SK-N-SH (cell line): ENCODE results near the gene RGS10. TPM values are rescaled to one million over a fixed set of nuclear protein-coding genes. Genes with fewer than 3 reads are reported as not detected.

ENCODE experiments used
- CTCF ChIA-PET: fragments of 300-600, 350-600 bp; formaldehyde crosslinking; extraction: SDS; loops from one replicate; lab custom pipeline; 2021; lab: Yijun Ruan, JAX
- POLR2A ChIA-PET: fragments of 350-600 bp; sonication (Branson Sonifier 250); formaldehyde crosslinking; extraction: SDS; loops from one replicate; lab custom pipeline; 2020; ENCODE audit warnings: antibody characterized with exemption, inconsistent platforms; lab: Yijun Ruan, JAX
- DNase-seq: peaks from one replicate; pipeline ENCODE4 v3.0.0; 2012
- H2AFZ ChIP-seq: fragments of 200-600 bp; sonication (generic); 2 replicates; pipeline ENCODE4 v1.8.1; 2016; ENCODE audit warnings: antibody characterized with exemption, mild to moderate bottlenecking, low read depth
- H3F3A ChIP-seq: fragments of 200-600 bp; sonication (generic); replicated peaks from 2 replicates; pipeline ENCODE3; 2016; ENCODE audit warnings: antibody characterized with exemption, mild to moderate bottlenecking; ENCODE audit not compliant: insufficient read depth
- H3K27ac ChIP-seq, 2 experiments: fragments of 200-500 bp in 1 of 2; fragments of 200-600 bp in 1 of 2; sonication (Bioruptor generic) in 1 of 2; sonication (generic), shearing (Covaris generic) in 1 of 2; 2 replicates each; pipeline versions ENCODE4 v1.5.1 to v1.6.1; 2014 to 2016; ENCODE audit warnings: low read depth in 2 of 2, inconsistent platforms in 1 of 2, low read length in 1 of 2, mild to moderate bottlenecking in 1 of 2, mixed read lengths in 1 of 2
- H3K27me3 ChIP-seq: fragments of 200-600 bp; sonication (generic), shearing (Covaris generic); 2 replicates; pipeline ENCODE4 v1.6.1; 2016; ENCODE audit warnings: mixed run types; ENCODE audit not compliant: insufficient read depth
- H3K36me3 ChIP-seq, 2 experiments: fragments of 200-500 bp in 1 of 2; fragments of 200-600 bp in 1 of 2; sonication (Bioruptor generic) in 1 of 2; sonication (generic) in 1 of 2; replicated peaks in 1 of 2; 2 replicates each; pipeline versions ENCODE3 to v1.5.1; 2014 to 2016; ENCODE audit warnings: low read length in 1 of 2, mild to moderate bottlenecking in 1 of 2; ENCODE audit not compliant: insufficient read depth in 2 of 2, control insufficient read depth in 1 of 2
- H3K4me1 ChIP-seq, 2 experiments: fragments of 200-500 bp in 1 of 2; fragments of 200-600 bp in 1 of 2; sonication (Bioruptor generic) in 1 of 2; sonication (generic), shearing (Covaris generic) in 1 of 2; 2 replicates each; pipeline versions ENCODE4 v1.5.1 to v1.6.1; 2014 to 2016; ENCODE audit warnings: low read depth in 1 of 2, low read length in 1 of 2, mixed run types in 1 of 2; ENCODE audit not compliant: insufficient read depth in 2 of 2, control insufficient read depth in 1 of 2
- H3K4me2 ChIP-seq: fragments of 200-600 bp; sonication (generic), shearing (Covaris generic); 2 replicates; pipeline ENCODE4 v1.6.1; 2017; ENCODE audit warnings: mixed run types
- H3K4me3 ChIP-seq, 2 experiments: fragments of 200-500 bp in 1 of 2; fragments of 200-600 bp in 1 of 2; sonication (Bioruptor generic) in 1 of 2; sonication (generic), shearing (Covaris generic) in 1 of 2; 2 replicates each; pipeline versions ENCODE4 v1.5.1 to v1.8.1; 2014 to 2016; ENCODE audit warnings: low read depth in 2 of 2, inconsistent platforms in 1 of 2, low read length in 1 of 2, mild to moderate bottlenecking in 1 of 2, mixed read lengths in 1 of 2, moderate library complexity in 1 of 2
- H3K79me2 ChIP-seq: fragments of 200-600 bp; sonication (generic); 2 replicates; pipeline ENCODE4 v1.8.1; 2017; ENCODE audit warnings: mild to moderate bottlenecking; ENCODE audit not compliant: insufficient read depth
- H3K9ac ChIP-seq: fragments of 200-600 bp; sonication (generic); 2 replicates; pipeline ENCODE4 v1.6.1; 2017; ENCODE audit warnings: mixed run types
- H3K9me2 ChIP-seq: fragments of 200-600 bp; sonication (generic); 2 replicates; pipeline ENCODE4 v1.6.1; 2017; ENCODE audit warnings: mixed run types
- H3K9me3 ChIP-seq: fragments of 200-600 bp; sonication (generic); 2 replicates; pipeline ENCODE4 v1.6.1; 2017; ENCODE audit warnings: mixed run types, mild to moderate bottlenecking, moderate library complexity
- H4K20me1 ChIP-seq: fragments of 200-600 bp; sonication (generic); 2 replicates; pipeline ENCODE4 v1.6.1; 2017; ENCODE audit warnings: mild to moderate bottlenecking, mixed run types; ENCODE audit not compliant: insufficient read depth
- CHD2 ChIP-seq: fragments of 150-350 bp; IDR thresholded peaks from 2 replicates; pipeline ENCODE4 v1.6.1; 2018; ENCODE audit warnings: low read length; ENCODE audit not compliant: partially characterized antibody
- FOXJ3 ChIP-seq: sonication (generic); formaldehyde crosslinking; IDR thresholded peaks from 2 replicates; pipeline ENCODE4 v1.5.1; 2020; ENCODE audit warnings: mild to moderate bottlenecking, missing genetic modification reagents
- GATA2 ChIP-seq: sonication (generic); formaldehyde crosslinking; IDR thresholded peaks from 2 replicates; pipeline ENCODE4 v1.5.0; 2020; ENCODE audit warnings: mild to moderate bottlenecking, missing genetic modification reagents
- NRF1 ChIP-seq: IDR thresholded peaks from 2 replicates; pipeline ENCODE4 v1.6.1; 2012; ENCODE audit warnings: low read depth, mild to moderate bottlenecking, low read length
- RAD21 ChIP-seq: IDR thresholded peaks from 2 replicates; pipeline ENCODE4 v1.6.1; 2012; ENCODE audit warnings: mild to moderate bottlenecking, low read length
- RCOR1 ChIP-seq: fragments of 150-350 bp; IDR thresholded peaks from 2 replicates; pipeline ENCODE4 v1.6.1; 2017; ENCODE audit warnings: antibody characterized with exemption, low read length
- RFX5 ChIP-seq: IDR thresholded peaks from 2 replicates; pipeline ENCODE4 v1.6.1; 2012; ENCODE audit warnings: mild to moderate bottlenecking, improper control_type of control experiment, low read length
- RXRA ChIP-seq: IDR thresholded peaks from 2 replicates; pipeline ENCODE4 v1.4.0; 2012; ENCODE audit warnings: low read depth, mild to moderate bottlenecking, borderline replicate concordance
- TEAD4 ChIP-seq: IDR thresholded peaks from 2 replicates; pipeline ENCODE4 v1.4.0; 2012; ENCODE audit warnings: mild to moderate bottlenecking, borderline replicate concordance; ENCODE audit not compliant: insufficient read depth
- WGBS: methylation state at CpG from one replicate; pipeline ENCODE4 v1.1.6; 2017; ENCODE audit warnings: low lambda C conversion rate; 5-methylcytosine and 5-hydroxymethylcytosine counted together
- polyA plus RNA-seq, 3 experiments: library from polyadenylated mRNA; depleted of rRNA; stranded (reverse); fragments of >200 nt; gene quantifications; 2 replicates each; pipeline ENCODE4 v1.2.3, GENCODE V29; 2012
- TF ChIP-seq, protein P1 (sequence below): IDR thresholded peaks from 2 replicates; pipeline ENCODE4 v1.4.0; 2012; ENCODE audit warnings: low read depth
- TF ChIP-seq, protein P2 (sequence below): fragments of 150-350 bp; IDR thresholded peaks from 2 replicates; pipeline ENCODE4 v1.6.1; 2016; ENCODE audit warnings: mild to moderate bottlenecking, low read depth, low read length
- TF ChIP-seq, protein P3 (sequence below): IDR thresholded peaks from 2 replicates; pipeline ENCODE4 v1.4.0; 2012; ENCODE audit warnings: low read depth, borderline replicate concordance
- TF ChIP-seq, protein P4 (sequence below): fragments of 150-350 bp; IDR thresholded peaks from 2 replicates; pipeline ENCODE4 v1.6.1; 2017; ENCODE audit warnings: antibody characterized with exemption, low read length, low read depth, borderline replicate concordance

Gene RGS10
- polyA plus RNA-seq, 1 of the 3 experiments (the other 2 are of a cell fraction) = 44.6 TPM

DNA sequence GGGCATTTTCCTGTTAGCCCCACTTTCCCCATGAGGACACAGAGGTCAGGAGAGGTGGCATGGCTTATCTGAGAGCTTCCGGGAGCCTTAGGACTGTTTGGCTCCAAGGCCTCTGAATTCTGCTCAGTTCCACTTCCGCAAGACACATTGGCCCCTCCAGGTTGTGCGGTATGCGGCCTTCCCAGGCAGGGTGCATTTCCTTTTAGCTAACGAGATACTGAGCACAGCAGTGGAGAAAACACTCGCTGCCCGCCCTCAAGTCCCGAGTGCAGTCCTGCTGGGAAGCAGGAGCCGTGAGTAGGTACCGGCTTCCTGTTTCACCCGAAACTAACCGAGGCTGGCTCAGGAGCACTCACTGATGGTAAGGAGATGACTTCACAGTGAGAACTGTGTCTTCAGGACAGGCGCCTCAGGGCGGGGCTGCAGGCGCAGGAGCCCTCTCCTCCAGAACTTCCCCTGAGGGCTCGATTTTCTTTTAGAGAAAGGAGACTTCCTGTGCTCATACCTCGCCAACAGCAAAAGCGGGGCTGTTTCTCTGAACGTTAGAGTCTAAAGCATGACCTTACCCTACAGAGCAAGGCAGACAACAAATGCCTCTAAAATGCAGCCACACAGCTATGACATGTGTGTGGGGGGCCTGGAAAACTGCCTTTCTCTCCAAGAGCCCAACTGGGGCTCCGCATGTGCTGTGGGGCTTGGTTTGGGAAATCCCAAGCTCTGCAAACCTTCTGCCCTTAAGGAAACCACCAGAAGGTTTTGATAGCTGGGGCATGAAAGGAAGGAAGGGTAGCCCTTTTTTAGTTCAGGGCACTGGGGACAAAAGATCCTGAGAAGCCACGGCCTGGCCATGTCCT, 25.9 kb downstream of the RGS10 start:
- peaks cover 0 to 8% of the 10 kb centered on the region in 2 experiments; a peak in 2 of 4 replicates for H3K4me1 ChIP-seq
- no peaks in the 10 kb centered on the region for H3K9me3 ChIP-seq
- TF ChIP-seq, protein P1, sequence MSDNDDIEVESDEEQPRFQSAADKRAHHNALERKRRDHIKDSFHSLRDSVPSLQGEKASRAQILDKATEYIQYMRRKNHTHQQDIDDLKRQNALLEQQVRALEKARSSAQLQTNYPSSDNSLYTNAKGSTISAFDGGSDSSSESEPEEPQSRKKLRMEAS = no peak
- TF ChIP-seq RCOR1 (no peak), RXRA (no peak), GATA2 (CRISPR knock-in tag) (no peak), RFX5 (no peak), RAD21 (no peak), TEAD4 (no peak), CHD2 (no peak), FOXJ3 (CRISPR knock-in tag) (no peak), NRF1 (no peak)
- TF ChIP-seq, protein P2, sequence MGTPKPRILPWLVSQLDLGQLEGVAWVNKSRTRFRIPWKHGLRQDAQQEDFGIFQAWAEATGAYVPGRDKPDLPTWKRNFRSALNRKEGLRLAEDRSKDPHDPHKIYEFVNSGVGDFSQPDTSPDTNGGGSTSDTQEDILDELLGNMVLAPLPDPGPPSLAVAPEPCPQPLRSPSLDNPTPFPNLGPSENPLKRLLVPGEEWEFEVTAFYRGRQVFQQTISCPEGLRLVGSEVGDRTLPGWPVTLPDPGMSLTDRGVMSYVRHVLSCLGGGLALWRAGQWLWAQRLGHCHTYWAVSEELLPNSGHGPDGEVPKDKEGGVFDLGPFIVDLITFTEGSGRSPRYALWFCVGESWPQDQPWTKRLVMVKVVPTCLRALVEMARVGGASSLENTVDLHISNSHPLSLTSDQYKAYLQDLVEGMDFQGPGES = no peak
- TF ChIP-seq, protein P3, sequence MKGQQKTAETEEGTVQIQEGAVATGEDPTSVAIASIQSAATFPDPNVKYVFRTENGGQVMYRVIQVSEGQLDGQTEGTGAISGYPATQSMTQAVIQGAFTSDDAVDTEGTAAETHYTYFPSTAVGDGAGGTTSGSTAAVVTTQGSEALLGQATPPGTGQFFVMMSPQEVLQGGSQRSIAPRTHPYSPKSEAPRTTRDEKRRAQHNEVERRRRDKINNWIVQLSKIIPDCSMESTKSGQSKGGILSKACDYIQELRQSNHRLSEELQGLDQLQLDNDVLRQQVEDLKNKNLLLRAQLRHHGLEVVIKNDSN = no peak
- TF ChIP-seq, protein P4, sequence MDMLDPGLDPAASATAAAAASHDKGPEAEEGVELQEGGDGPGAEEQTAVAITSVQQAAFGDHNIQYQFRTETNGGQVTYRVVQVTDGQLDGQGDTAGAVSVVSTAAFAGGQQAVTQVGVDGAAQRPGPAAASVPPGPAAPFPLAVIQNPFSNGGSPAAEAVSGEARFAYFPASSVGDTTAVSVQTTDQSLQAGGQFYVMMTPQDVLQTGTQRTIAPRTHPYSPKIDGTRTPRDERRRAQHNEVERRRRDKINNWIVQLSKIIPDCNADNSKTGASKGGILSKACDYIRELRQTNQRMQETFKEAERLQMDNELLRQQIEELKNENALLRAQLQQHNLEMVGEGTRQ = no peak
- POLR2A ChIA-PET = no interaction called here
- H3K79me2 ChIP-seq = no peaks in the 10 kb centered on the region
- no peaks in the 10 kb centered on the region for H4K20me1 ChIP-seq
- H3K27ac ChIP-seq = no peak overlapping the region; a peak in 1 of 4 replicates
- no peak overlapping the region for H3K4me2 ChIP-seq
- no peaks in the 10 kb centered on the region for H3K9me2 ChIP-seq
- no peak overlapping the region for H2AFZ ChIP-seq
- no peak for DNase-seq
- H3K36me3 ChIP-seq = peaks cover 6 to 11% of the 10 kb centered on the region in 2 experiments
- H3K4me3 ChIP-seq = no peak overlapping the region
- CTCF ChIA-PET = interaction anchor here (0.9 kb wide), 1 partner anchor 317 kb away, joined by 3 read pairs; no protein-coding TSS in a partner anchor
- no peaks in the 10 kb centered on the region for H3K27me3 ChIP-seq
- H3K9ac ChIP-seq = no peak overlapping the region
- no peaks in the 10 kb centered on the region for H3F3A ChIP-seq
- WGBS = 92% methylated on average over 20 of the region's 21 CpGs
